Neural cell (in vitro differentiated cells): ENCODE data around the gene TMEFF2. TPM values are rescaled to one million over a fixed set of nuclear protein-coding genes. Genes with fewer than 3 reads are reported as not detected.

Experiments used
- H2AFZ ChIP-seq: fragments of 200-600, 300-800 bp; sonication (generic), shearing (Covaris generic); 2 replicates; pipeline ENCODE4 v1.6.0; 2014; ENCODE audit warnings: low read depth, mild to moderate bottlenecking, antibody characterized with exemption, low read length, moderate library complexity
- H3F3A ChIP-seq: fragments of 200-600 bp; shearing (Covaris generic); 2 replicates; pipeline ENCODE4 v1.6.1; 2016; ENCODE audit warnings: mild to moderate bottlenecking, moderate library complexity, mixed read lengths, antibody characterized with exemption, low read length; ENCODE audit not compliant: insufficient read depth, poor library complexity, severe bottlenecking
- H3K27ac ChIP-seq: fragments of 200-600, 300-800 bp; sonication (generic), shearing (Covaris generic); 2 replicates; pipeline ENCODE4 v1.5.1; 2014; ENCODE audit warnings: mild to moderate bottlenecking, low read length, moderate library complexity
- H3K27me3 ChIP-seq: fragments of 300-800, 200-600 bp; sonication (generic), shearing (Covaris generic); 2 replicates; pipeline ENCODE4 v1.6.0; 2014; ENCODE audit warnings: mild to moderate bottlenecking, low read depth, low read length, moderate library complexity; ENCODE audit not compliant: insufficient read depth
- H3K36me3 ChIP-seq: fragments of 300-800, 200-600 bp; sonication (generic), shearing (Covaris generic); 2 replicates; pipeline ENCODE4 v1.5.1; 2014; ENCODE audit warnings: mild to moderate bottlenecking, antibody characterized with exemption, low read length, moderate library complexity; ENCODE audit not compliant: insufficient read depth
- H3K4me2 ChIP-seq: fragments of 300-800, 200-600 bp; sonication (generic), shearing (Covaris generic); 2 replicates; pipeline ENCODE4 v1.6.0; 2014; ENCODE audit warnings: mild to moderate bottlenecking, low read length
- H3K4me3 ChIP-seq: fragments of 300-800, 200-600 bp; sonication (generic), shearing (Covaris generic); 2 replicates; pipeline ENCODE4 v1.5.1; 2014; ENCODE audit warnings: mild to moderate bottlenecking, low read length, moderate library complexity
- H3K79me2 ChIP-seq: fragments of 200-600 bp; shearing (Covaris generic); replicated peaks from 2 replicates; pipeline ENCODE4 v1.6.0; 2014; ENCODE audit warnings: mild to moderate bottlenecking, low read length, moderate library complexity; ENCODE audit not compliant: insufficient read depth
- H3K9ac ChIP-seq: fragments of 300-800, 200-600 bp; sonication (generic), shearing (Covaris generic); 2 replicates; pipeline ENCODE4 v1.6.1; 2016; ENCODE audit warnings: mild to moderate bottlenecking, low read length, mixed read lengths
- H3K9me2 ChIP-seq: fragments of 200-600 bp; shearing (Covaris generic); 2 replicates; pipeline ENCODE4 v1.6.1; 2016; ENCODE audit warnings: mild to moderate bottlenecking, low read length, mixed read lengths; ENCODE audit not compliant: insufficient read depth
- H3K9me3 ChIP-seq: fragments of 200-600, 300-800 bp; sonication (generic), shearing (Covaris generic); 2 replicates; pipeline ENCODE4 v1.6.1; 2016; ENCODE audit warnings: mild to moderate bottlenecking, mixed run types, low read length, moderate library complexity, mixed read lengths
- H4K20me1 ChIP-seq: fragments of 200-600 bp; shearing (Covaris generic); 2 replicates; pipeline ENCODE4 v1.6.1; 2016; ENCODE audit warnings: mild to moderate bottlenecking, mixed run types; ENCODE audit not compliant: insufficient read depth
- EP300 ChIP-seq: fragments of 450-650 bp; conservative IDR thresholded peaks from 2 replicates; pipeline ENCODE4 v1.6.1; 2014; ENCODE audit warnings: antibody characterized with exemption, mild to moderate bottlenecking, moderate library complexity; ENCODE audit not compliant: poor library complexity, severe bottlenecking
- EZH2 ChIP-seq: fragments of 200-600, 300-800 bp; shearing (Covaris generic), sonication (generic); IDR thresholded peaks from 2 replicates; pipeline ENCODE4 v1.6.1; 2014; ENCODE audit warnings: antibody characterized with exemption, low read length, borderline replicate concordance, mild to moderate bottlenecking; ENCODE audit not compliant: insufficient read depth, poor library complexity, severe bottlenecking
- MXI1 ChIP-seq: fragments of 450-650 bp; conservative IDR thresholded peaks from 2 replicates; pipeline ENCODE4 v1.6.1; 2014; ENCODE audit warnings: antibody characterized with exemption, mild to moderate bottlenecking; ENCODE audit not compliant: poor library complexity, severe bottlenecking
- POLR2AphosphoS5 ChIP-seq: IDR thresholded peaks from 2 replicates; pipeline ENCODE4 v1.6.1; 2012
- RAD21 ChIP-seq: fragments of 450-650 bp; conservative IDR thresholded peaks from 2 replicates; pipeline ENCODE4 v1.6.1; 2014; ENCODE audit warnings: antibody characterized with exemption, mild to moderate bottlenecking, moderate library complexity
- REST ChIP-seq: IDR thresholded peaks from 2 replicates; pipeline ENCODE4 v1.6.1; 2012; ENCODE audit warnings: borderline replicate concordance
- SMC3 ChIP-seq: fragments of 450-650 bp; conservative IDR thresholded peaks from 2 replicates; pipeline ENCODE4 v1.6.1; 2014; ENCODE audit warnings: antibody characterized with exemption, mild to moderate bottlenecking, moderate library complexity; ENCODE audit not compliant: poor library complexity
- TAF1 ChIP-seq: IDR thresholded peaks from 2 replicates; pipeline ENCODE4 v1.6.1; 2012; ENCODE audit warnings: low read depth
- polyA plus RNA-seq: library from polyadenylated mRNA; depleted of rRNA; stranded (reverse); fragments of >200 nt; gene quantifications from 2 replicates; pipeline ENCODE4 v1.2.3, GENCODE V29; 2014
- TF ChIP-seq, protein P1 (sequence below): fragments of 450-650 bp; IDR thresholded peaks from 2 replicates; pipeline ENCODE4 v1.5.1; 2014; ENCODE audit warnings: antibody characterized with exemption, mild to moderate bottlenecking, moderate library complexity; ENCODE audit not compliant: poor library complexity, severe bottlenecking

TMEFF2 gene
- polyA plus RNA-seq, 1 donor from 2014 or later = 24.6 TPM

- H3K79me2 ChIP-seq = no peaks in the 10 kb centered on the region
- TF ChIP-seq, protein P1, sequence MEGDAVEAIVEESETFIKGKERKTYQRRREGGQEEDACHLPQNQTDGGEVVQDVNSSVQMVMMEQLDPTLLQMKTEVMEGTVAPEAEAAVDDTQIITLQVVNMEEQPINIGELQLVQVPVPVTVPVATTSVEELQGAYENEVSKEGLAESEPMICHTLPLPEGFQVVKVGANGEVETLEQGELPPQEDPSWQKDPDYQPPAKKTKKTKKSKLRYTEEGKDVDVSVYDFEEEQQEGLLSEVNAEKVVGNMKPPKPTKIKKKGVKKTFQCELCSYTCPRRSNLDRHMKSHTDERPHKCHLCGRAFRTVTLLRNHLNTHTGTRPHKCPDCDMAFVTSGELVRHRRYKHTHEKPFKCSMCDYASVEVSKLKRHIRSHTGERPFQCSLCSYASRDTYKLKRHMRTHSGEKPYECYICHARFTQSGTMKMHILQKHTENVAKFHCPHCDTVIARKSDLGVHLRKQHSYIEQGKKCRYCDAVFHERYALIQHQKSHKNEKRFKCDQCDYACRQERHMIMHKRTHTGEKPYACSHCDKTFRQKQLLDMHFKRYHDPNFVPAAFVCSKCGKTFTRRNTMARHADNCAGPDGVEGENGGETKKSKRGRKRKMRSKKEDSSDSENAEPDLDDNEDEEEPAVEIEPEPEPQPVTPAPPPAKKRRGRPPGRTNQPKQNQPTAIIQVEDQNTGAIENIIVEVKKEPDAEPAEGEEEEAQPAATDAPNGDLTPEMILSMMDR = no peak
- no peak for TF ChIP-seq EZH2
- TF ChIP-seq EP300 = no peak
- no peak for TF ChIP-seq TAF1
- TF ChIP-seq SMC3 = no peak
- no peak for TF ChIP-seq POLR2AphosphoS5
- no peak for TF ChIP-seq REST
- TF ChIP-seq MXI1 = no peak
- TF ChIP-seq RAD21 = no peak
- no peaks in the 10 kb centered on the region for H3K27me3 ChIP-seq
- H3K9me2 ChIP-seq = no peaks in the 10 kb centered on the region
- no peak overlapping the region for H3K4me3 ChIP-seq
- H3K4me2 ChIP-seq = no peak overlapping the region
- H3K9ac ChIP-seq = no peak overlapping the region
- no peak overlapping the region for H3K27ac ChIP-seq
- H3K9me3 ChIP-seq = no peaks in the 10 kb centered on the region
- peaks cover 6% of the 10 kb centered on the region for H3F3A ChIP-seq
- no peaks in the 10 kb centered on the region for H4K20me1 ChIP-seq
- no peak overlapping the region for H2AFZ ChIP-seq
- H3K36me3 ChIP-seq = no peaks in the 10 kb centered on the region
Observed at GRCh38 chr2:191933307-191934105, 261.2 kb downstream of the TMEFF2 start.

- TF ChIP-seq REST (no peak), EZH2 (no peak), MXI1 (no peak), SMC3 (no peak), EP300 (no peak), TAF1 (no peak), POLR2AphosphoS5 (no peak), RAD21 (no peak)
- TF ChIP-seq, protein P1 = no peak
- H3K9me3 ChIP-seq = no peaks in the 10 kb centered on the region
- H3K9me2 ChIP-seq = no peaks in the 10 kb centered on the region
- H4K20me1 ChIP-seq = no peaks in the 10 kb centered on the region
- H3K4me3 ChIP-seq = no peak overlapping the region
- H2AFZ ChIP-seq = no peak overlapping the region
- H3K4me2 ChIP-seq = no peak overlapping the region
- no peaks in the 10 kb centered on the region for H3K79me2 ChIP-seq
- H3K27ac ChIP-seq = no peak overlapping the region
- H3F3A ChIP-seq = no peaks in the 10 kb centered on the region
- no peak overlapping the region for H3K9ac ChIP-seq
- H3K27me3 ChIP-seq = no peaks in the 10 kb centered on the region
- H3K36me3 ChIP-seq = no peaks in the 10 kb centered on the region
Observed at GRCh38 chr2:191932286-191932685, 262.4 kb downstream of the TMEFF2 start.
